Left forelimb (tissue), 1 donor: ENCODE measurements around the gene PGP.

Experiments used
- DNase-seq: peaks from one replicate; pipeline ENCODE4 v3.0.0-alpha.2; 2018; ENCODE audit warnings: low spot score

Gene PGP

GRCh38 chr16:2180962-2181923 lies 33.4 kb downstream of the PGP start:
- no peak for DNase-seq

GRCh38 chr16:2180461-2180860 lies 34.2 kb downstream of the PGP start:
- no peak for DNase-seq

- no peak for DNase-seq
Measured at GRCh38 chr16:2179576-2179975, 35.1 kb downstream of the PGP start.

- no peak for DNase-seq
Measured at GRCh38 chr16:2179107-2179501, 35.5 kb downstream of the PGP start.

GRCh38 chr16:2178321-2179106 lies 36.1 kb downstream of the PGP start:
- no peak for DNase-seq

GRCh38 chr16:2177561-2177960 lies 37.1 kb downstream of the PGP start:
- DNase-seq = no peak

GRCh38 chr16:2177101-2177500 lies 37.5 kb downstream of the PGP start:
- DNase-seq = no peak

- no peak for DNase-seq
Measured at GRCh38 chr16:2176047-2176446, 38.6 kb downstream of the PGP start.

GRCh38 chr16:2175454-2175853 lies 39.2 kb downstream of the PGP start:
- no peak for DNase-seq

- no peak for DNase-seq
Measured at GRCh38 chr16:2174396-2175131, 40.1 kb downstream of the PGP start.

GRCh38 chr16:2173916-2174315 lies 40.7 kb downstream of the PGP start:
- DNase-seq = no peak

- DNase-seq = no peak
Measured at GRCh38 chr16:2173366-2173765, 41.3 kb downstream of the PGP start.

GRCh38 chr16:2172688-2173335 lies 41.8 kb downstream of the PGP start:
- DNase-seq = no peak

- no peak for DNase-seq
Measured at GRCh38 chr16:2171601-2172178, 43.0 kb downstream of the PGP start.

- DNase-seq = no peak
Measured at GRCh38 chr16:2170587-2171435, 43.8 kb downstream of the PGP start.

- DNase-seq = no peak
Measured at GRCh38 chr16:2170080-2170479, 44.6 kb downstream of the PGP start.

- no peak for DNase-seq
Measured at GRCh38 chr16:2167068-2167638, 47.5 kb downstream of the PGP start.

GRCh38 chr16:2166263-2167067 lies 48.2 kb downstream of the PGP start:
- no peak for DNase-seq

GRCh38 chr16:2165861-2166260 lies 48.8 kb downstream of the PGP start:
- no peak for DNase-seq
